HG03521 (cell line): ENCODE measurements around the gene GRIPAP1.
"Not testable (repeated sequence)": the region's sequence is repeated elsewhere in the genome, so short reads cannot be mapped to it uniquely, and the experiment has no call there.

Experiments used
- ATAC-seq: cut with Tn5 transposase; IDR thresholded peaks from one replicate; pipeline ENCODE4 v1.9.1; 2021; ENCODE audit warnings: mild to moderate bottlenecking, moderate library complexity; ENCODE audit not compliant: unreplicated experiment

Gene GRIPAP1

DNA sequence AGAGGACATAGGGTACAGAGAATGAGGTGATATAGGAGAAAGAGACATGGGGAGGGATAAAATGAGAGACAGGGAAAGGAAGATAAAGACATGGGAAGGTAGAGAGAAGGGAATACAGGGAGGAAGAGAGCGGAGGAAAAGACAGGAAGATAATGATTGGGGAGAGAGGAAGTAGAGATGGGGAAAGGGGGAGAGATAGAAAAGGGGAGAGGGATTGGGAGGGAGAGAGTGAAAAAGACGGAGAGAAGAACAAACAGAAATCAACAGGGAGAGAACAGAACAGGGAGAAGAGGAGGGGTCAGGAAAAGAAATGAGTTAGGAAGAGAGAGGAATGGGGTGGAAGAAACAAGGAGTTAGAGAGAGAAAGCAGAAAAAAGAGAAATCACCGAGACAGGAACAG, 4.6 kb downstream of the GRIPAP1 start:
- no peak for ATAC-seq

DNA sequence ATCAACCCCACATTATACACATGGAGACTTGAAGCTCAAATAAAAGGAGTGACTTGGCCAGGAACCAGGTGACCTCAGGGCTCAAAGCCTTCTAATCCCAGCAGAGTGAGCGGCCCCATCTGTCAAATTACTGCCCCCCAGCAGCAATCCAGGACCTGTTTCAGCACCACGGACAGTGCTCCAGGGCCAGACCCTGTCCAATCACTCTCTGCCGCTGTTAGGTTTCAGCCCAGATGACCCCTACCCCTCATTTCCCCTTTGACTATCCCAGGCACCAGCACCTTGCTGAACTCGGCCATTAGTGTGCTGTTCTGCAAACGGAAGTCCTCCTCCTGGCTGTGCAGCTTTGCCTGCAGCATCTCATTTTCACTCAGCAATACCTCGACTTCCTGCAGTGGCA, 5.1 kb downstream of the GRIPAP1 start:
- no peak for ATAC-seq

DNA sequence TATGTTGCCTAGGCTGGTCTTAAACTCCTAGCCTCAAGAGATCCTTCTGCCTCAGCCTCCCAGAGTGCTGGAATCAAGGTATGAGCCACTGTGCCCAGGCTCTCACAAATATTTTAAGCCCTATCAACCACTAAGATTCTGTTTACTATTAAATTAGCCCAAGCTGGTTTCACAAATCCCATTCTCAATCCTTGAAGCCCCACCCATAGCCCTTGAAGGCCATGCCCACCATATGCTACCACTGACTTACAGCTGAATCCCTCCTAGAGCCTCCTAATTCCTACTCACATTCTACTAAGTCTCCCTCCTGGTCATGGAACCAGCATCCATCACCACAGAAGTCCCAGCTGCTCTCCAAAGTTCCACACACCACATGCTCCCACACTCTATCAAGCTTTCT, 9.7 kb downstream of the GRIPAP1 start:
- no peak for ATAC-seq

DNA sequence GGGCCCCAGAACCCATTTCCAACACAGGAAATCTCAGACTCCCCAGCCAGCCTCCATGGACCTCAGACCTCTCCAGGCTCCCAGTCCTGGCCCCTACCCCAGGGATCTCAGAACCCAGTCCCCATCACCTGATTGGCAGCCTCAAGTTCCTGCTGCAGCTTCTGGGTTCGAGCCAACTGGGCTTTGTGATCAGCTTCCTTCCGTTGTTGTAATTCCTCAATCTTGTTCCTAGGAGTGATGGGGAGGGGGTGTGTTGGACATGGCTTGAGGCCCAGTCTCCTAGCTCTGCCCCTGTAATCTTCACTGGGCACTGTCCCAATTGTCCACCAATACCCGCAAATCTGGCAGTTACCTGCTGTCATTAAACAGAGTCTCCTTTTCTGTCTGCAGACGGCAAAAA, 12.6 kb downstream of the GRIPAP1 start:
- no peak for ATAC-seq

DNA sequence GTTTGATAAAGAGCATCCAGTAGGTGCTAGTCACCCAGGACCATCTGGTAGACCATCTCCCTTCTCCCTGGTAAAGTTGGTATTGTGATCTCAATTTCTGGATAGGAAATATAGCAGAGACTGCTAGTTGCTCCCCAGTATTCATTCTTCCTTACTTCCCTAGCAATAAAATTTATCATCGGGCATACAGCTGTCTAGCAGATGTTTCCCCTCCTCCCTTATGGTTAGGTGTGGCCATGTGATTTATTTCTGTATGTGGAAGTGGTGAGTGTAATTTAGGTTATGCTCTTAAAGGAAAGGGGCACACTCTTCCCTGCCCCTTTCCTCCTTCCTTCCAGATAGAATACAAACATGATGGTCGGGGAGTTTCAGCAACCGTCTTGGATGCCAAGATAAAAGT, 18.2 kb downstream of the GRIPAP1 start:
- no peak for ATAC-seq

DNA sequence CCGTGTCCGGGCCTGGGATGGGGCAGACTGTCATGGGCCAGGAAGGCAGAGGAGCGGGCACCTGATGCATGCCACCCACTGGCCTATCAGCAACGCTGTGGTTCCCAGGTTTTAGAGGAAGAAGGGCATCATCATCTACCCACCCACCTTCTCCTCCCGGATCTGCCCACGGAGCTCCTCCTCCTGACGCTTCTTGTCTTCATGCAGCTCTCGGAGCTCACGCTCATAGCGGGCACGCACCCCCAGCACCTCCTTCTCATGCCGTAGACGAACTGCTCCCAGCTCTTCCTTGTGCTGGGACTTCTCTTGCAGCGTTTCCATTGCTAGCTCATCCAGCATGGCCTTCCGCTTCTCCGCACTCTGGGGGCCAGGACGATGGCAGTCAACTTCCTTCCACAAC, 19.0 kb downstream of the GRIPAP1 start:
- no peak for ATAC-seq

DNA sequence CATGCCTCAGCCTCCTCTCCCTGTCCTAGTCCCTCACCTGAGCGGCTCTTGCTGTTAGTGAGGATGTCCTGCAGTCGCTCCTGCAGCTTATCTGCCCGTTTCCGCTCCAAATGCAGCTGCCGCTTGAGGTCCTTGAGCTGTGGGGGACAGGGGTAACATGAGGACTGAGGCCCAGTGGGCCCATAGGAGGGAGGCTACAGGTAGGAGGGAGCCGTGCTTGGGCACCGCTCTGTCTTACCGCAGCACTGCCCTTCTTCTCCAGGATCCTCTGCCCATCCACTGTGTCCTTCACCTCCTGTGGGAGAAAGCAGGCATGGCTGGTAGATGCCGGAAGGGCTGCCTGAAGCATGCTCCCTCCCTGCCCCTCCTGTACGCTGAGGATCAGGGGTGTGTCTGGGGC, 20.9 kb downstream of the GRIPAP1 start:
- ATAC-seq = no peak

DNA sequence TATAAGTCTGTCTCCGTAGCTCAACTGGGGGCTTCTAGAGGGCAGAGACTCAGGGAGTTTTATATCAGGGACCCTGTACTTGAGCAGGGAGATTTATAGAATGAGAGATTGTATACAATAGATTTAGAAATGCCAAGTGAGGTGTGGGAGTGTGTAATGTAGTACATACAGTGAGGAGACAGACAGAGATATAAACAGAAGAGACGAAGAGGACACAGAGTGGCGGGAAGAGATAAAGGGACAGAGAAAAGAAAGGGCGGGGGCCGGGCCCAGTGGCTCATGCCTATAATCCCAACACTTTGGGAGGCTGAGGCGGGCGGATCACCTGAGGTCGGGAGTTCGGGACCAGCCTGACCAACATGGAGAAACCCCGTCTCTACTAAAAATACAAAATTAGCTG, 21.7 kb downstream of the GRIPAP1 start:
- not testable (repeated sequence) for ATAC-seq

DNA sequence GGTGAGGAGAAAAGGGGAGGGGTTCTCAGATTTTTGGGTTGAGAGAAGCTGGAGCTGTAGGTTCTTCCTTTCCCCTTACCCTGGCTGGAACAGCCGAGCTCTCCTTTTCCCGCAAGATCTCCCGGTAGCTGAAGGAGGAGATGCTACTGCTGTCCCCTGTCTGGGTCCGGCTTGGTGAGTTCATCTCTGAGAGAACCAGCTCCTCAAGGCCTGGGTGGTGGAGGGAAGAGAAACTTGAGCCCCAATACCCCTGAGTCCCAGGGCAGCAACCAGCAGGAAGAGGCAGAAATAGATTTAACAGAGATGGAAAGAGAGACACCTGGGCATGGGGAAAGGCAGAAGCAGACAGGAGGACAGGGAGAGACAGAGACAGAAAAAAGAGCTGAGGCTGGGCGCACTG, 23.8 kb downstream of the GRIPAP1 start:
- no peak for ATAC-seq

DNA sequence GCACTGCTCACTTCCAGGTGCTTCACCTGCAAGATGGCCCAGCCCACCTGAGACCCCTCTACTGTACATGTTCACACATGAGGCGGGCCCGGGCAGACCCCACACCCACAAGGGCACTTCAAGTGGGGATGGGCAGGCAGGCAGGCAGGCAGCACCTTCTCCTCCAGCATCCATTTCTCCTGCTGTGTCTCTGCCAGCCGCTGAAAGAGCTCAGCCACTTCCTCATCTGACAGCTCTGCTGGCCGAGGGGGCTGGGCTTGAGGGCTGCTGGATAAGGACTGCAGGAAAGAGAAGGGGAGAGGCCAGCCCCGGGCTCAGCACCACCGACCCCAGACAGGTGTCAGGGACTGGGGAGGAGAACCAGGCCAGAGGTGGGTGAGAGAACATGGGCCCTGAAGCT, 26.0 kb downstream of the GRIPAP1 start:
- no peak for ATAC-seq

DNA sequence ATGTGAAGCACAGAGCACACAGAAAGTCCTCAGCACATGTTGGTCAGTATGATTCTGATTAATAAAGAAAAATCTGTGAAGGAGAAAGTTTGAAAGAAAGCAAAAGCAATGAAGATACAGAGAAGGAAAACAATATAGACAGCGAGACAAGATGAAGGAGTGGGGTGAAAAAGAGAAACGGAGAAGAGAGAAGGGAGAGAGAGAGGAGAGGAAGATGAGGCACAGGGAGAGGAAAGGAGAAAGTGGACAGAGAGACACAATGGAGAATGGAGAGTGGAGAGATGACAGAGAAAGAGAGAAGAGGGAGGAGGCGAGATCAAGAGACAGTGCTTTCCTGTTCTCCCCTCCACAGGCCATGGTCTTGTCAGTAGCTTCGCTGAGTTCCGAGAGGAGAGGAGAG, 26.5 kb downstream of the GRIPAP1 start:
- ATAC-seq = no peak

DNA sequence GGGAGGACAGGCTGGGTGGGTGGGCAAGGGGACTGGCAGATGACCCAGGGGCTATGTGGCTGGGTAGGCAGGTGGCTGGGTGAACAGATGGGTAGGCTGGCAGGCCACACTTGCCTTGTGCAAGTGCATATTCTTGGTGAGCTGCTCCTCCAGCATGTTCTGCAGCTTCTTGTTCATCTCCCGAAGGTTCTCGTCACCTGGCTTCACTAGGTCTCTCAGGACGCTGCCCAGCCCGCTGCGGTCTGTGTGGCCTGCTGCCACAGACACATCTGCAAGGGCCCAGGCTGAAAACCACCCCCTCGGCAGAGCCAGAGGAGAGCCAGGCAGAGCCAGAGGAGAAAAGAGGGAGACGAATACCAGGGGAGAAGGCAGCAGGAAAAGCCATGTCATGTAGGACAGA, 27.0 kb downstream of the GRIPAP1 start:
- ATAC-seq = no peak

DNA sequence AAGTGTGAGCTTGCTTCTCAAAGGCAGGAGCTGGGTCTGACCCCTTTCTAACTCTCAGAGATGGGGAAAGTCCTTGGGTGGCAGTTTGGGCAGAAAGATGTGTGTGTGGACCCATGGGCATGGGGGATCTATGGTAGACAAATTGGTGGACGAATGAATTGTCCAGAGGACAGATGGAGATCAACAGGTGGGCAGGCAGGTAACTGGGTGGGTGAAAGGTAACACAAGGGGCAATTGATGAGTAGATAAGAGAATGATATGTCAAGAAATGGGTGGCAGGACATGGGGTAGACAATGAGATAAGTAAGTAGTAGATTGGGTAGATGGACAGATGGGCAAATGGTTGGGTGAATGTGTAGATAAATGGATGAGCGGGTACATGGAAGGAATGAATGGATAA, 27.5 kb downstream of the GRIPAP1 start:
- no peak for ATAC-seq

DNA sequence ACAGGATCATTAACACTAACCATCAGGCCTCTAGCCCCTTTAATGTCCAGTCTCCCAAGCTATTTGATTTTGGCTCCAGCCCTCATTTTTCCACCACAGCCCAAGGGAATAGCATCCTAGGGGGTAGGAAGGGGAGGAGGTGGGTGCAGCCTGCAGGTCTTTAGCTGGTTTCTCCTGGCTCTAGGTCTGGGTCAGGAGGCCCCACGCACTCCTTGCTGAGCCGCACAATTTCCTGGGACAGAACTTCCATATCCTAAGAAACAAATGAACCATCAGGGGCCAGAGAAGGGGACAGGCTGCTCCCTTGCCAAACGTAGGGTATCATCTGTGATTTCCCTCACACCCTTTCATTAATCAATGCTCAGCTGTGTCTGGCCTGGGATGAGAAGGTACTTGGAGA, 28.0 kb downstream of the GRIPAP1 start:
- ATAC-seq = no peak

DNA sequence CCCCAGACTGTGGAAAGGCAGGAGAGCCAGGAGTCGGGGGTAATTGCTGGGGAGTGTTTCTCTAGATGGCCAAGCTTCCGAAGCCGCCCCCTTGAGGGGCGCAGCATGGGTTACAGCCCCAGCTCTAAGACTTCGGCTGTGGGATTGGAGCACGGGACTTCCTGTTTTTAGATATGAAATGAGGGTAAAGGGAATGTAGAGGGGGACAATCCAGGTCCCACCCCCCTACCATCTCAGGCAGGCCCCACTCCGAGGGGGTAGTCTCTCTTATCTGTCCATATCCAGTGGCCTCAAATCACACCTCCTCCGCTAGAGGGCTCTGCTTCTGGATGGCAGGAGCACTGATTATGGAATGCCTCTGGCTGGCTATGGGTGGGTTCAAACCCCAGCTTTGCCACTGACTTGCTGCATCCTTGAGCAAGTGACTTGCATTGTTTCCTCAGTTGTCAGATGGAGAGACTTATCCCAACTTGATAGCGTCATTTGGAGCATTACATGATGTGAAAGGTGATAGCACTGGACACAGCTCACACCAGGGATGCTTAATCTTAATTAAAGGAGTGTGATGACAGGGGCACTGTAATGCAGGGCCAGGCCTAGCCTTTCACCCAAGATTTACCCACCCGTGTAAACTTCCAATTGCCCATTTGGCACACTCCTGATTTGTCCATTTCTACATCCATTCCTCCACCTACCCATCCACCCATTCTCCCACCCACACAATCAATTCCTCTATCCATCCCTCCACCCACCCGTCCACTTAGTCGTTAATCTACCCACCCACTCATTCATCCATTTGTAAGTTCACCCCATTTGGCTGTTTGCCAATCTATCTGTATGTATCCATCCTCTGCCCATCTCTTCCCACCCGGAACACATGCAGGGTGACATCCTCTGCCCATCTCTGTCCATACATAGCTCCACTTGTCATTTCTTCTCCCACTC, 29.6 kb downstream of the GRIPAP1 start:
- no peak for ATAC-seq

DNA sequence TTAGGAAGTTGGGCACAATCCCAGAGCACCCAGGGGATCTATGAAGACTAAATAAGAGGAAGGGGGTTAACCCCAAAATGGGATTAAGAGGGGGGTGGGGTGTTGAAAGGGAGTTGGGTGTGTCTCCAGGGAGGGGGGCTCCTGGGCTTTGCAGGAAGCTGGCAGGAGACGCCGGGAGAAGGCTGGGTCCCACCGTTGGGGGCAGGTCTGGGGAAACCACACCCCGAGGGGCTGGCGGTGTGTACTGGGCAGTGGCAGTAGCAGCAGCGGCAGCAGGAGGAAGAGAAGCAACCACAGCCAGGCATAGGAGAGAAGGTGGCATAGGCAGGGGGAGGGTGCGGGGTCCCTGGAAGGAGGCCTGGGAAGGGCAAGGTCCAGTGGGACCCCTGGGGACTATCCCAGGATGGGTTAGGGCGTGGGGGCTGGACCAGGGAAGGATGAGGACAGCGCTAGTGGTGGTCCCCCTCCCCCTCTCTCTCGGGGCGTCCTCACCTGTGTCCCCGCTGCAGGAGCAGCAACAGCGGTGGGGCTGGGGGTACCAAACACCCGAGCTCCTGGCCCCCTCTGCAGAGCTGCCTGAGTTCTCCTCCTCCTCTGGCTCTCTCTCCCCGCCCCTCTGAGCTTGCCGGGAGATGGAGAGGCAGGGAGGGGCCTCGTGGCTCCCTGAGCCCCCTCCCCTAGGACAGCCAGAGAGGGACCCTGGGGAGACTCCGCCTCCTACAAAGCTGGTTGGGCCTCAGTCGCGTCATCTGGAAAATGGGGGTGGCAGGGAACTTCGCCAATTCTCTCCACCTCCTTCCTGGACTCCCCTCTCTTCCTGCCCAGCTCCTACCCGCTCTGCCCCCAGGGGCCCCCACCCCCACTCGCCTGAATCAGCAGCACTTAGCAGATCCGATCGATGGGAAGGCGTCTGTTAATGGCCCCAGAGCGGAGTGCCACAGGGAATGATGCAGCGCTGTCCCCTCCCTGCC, 30.5 kb downstream of the GRIPAP1 start, which contains the start of gene KCND1:
Gene KCND1, minus strand, starts transcription at position 596 of the 971 bp plus-strand sequence. CDS start 1,573 bp downstream, outside the sequence.
- ATAC-seq = no peak

DNA sequence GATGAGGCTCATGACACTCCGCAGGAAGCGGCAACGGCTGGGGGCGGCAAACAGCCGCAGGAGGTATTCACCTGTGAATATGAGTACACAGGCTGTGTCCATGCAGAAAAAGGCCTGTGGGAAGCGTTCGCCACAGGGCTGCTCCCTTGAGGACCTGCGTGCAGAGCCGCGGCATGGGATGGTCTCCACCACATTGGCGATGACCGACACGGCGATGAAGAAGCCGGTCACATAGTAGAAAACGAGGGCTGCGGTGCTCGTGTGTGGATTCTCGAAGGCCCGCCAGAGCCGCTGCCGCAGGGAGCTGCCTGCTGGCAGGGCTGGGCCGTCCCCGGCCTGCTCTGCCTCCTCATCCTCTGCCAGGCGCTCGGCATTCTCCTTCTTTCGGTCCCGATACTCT, 32.6 kb downstream of the GRIPAP1 start:
- ATAC-seq = no peak

DNA sequence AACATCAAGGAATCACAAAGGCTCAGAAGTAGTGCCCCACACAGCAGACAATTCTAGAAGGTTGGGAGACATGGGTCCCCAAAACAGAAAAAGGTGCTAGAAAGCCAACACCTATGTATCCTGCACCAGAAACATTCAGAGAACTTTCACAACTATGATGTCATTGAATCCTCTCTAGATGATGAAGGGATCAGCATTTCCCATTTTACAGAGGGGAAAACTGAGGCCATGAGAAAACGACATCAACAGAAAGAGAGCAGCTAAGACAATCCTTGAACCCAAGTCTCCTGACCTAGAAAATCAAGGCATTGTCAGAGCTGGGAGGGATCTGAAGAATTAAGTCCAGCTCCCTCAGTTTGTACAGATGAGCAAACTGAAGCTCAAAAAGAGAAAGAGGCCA, 33.7 kb downstream of the GRIPAP1 start:
- no peak for ATAC-seq

DNA sequence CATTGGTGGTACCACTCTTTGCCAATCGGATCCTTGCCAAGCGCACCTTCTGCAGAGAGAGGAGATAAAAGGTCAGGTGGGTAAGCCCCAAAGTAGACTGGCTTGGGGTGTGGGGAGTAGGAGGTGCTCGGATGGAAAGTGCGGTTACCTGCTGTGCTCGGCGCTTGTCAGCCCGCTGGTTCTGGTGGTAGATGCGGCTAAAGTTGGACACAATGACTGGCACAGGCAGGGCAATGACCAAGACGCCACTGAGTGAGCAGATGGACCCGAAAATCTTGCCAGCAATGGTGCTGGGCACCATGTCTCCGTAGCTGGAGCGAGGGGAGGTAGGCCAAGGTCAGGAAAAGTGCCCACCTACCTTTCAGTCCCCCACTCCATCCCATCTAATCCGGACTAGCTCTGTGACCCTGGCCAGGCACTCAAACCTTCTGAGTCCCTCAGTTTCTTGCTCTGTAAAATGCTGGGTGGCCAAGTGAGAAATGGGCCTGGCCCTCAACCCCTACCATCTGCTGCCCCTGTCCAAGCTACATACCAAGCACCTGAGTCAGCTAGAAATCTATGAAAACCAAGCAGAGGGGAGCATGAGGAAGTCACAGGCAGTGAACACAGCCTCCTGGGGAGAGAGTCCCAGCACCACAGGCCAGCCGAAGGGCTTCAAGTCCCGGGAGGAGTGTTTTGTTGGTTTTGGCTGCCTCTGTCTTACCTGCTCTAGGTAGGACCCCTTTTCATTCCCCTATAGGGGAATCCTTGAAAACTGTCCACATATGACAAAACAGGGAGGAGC, 35.1 kb downstream of the GRIPAP1 start:
- no peak for ATAC-seq

DNA sequence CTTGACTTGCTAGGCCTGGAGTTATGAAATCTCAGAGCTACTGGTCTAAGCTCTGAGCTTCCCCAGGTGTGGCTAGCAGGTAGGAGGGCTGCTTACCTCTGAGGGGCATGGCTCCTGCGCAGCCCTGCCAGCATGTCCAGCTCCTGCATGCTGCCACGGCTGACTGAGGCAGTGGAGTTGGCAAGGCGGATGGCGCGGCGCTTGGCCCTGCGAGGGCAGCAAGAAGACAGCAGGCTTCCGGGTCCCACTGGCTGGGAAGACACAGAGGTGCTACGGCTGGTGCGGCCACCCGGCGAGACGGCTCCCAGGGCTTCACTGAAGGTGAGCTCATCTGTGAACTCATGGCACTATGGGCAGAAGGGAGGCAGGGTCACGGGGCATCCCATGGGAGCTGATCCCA, 36.1 kb downstream of the GRIPAP1 start:
- ATAC-seq = no peak

DNA sequence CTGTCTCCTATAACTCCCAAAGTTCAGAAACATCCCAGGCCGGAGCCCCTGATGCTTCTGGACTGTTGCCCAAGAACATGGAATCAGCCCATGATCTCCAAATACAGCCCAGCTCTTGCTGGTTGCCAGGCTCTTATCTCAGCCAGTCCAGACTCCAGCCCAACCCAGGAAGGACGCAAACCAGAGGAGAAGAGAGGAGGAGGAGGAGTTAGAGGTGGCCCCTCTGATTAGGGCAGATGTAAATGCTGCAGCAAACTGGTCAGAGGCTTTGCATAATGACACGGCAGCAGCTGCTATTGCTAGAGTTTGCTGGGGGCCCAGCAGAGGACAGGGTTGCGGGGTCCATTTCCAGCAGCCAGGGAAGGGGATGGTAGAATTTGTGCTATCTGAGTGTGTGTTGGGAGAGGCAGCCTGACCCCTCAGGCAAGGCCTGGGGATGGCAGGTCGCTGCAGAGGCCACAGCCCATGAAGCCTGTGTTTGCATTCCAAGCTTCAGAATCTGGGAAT, 40.4 kb downstream of the GRIPAP1 start:
- ATAC-seq = no peak
